VCaP (cell line): ENCODE measurements around the gene STAT5B.

Experiments
- H3K27ac ChIP-seq: fragments of 450-650 bp; 2 replicates; pipeline ENCODE4 v1.5.1; 2017
- CTCF ChIP-seq: fragments of 450-650 bp; conservative IDR thresholded peaks from 2 replicates; pipeline ENCODE4 v1.5.1; 2017; ENCODE audit warnings: mild to moderate bottlenecking, moderate library complexity

Gene STAT5B

GRCh38 chr17:42179335-42179734 lies 96.9 kb downstream of the STAT5B start:
- H3K27ac ChIP-seq, result no peak overlapping the region
- TF ChIP-seq CTCF, result no peak

- TF ChIP-seq CTCF, result no peak
- no peak overlapping the region for H3K27ac ChIP-seq
Observed at GRCh38 chr17:42178817-42179216, 97.4 kb downstream of the STAT5B start.

GRCh38 chr17:42177684-42178083 lies 98.5 kb downstream of the STAT5B start:
- no peak for TF ChIP-seq CTCF

GRCh38 chr17:42174126-42174783 lies 101.9 kb downstream of the STAT5B start:
- no peak overlapping the region for H3K27ac ChIP-seq
- no peak for TF ChIP-seq CTCF

More at GRCh38 chr17:42177684-42178083, 98.5 kb downstream of the STAT5B start:
- no peak overlapping the region for H3K27ac ChIP-seq

- peak overlapping the region; percentile 13; the same call in 1 of the 2 replicates for H3K27ac ChIP-seq
- no peak for TF ChIP-seq CTCF
Observed at GRCh38 chr17:42171831-42172230, 104.4 kb downstream of the STAT5B start.

GRCh38 chr17:42169351-42169750 lies 106.8 kb downstream of the STAT5B start:
- no peak for TF ChIP-seq CTCF
- H3K27ac ChIP-seq, result no peak overlapping the region

GRCh38 chr17:42167807-42168206 lies 108.4 kb downstream of the STAT5B start:
- TF ChIP-seq CTCF, result no peak
- no peak overlapping the region for H3K27ac ChIP-seq
